T-helper 1 cell treated with Interleukin-12 subunit alpha and Interleukin-12 subunit beta and Interleukin-4 antibody, amounts not matched to agents 30 μg/mL and 1 μg/mL, for 36 hours (primary cell): ENCODE measurements around the gene ACSS1.

Experiments used
- H3K27ac Mint-ChIP-seq: one replicate; pipeline ENCODE4 v1.8.0; 2021; ENCODE audit warnings: mild to moderate bottlenecking, mixed read lengths
- H3K27me3 Mint-ChIP-seq: one replicate; pipeline ENCODE4 v1.8.0; 2021; ENCODE audit warnings: low read depth, mixed read lengths
- H3K36me3 Mint-ChIP-seq: one replicate; pipeline ENCODE4 v1.8.0; 2021; ENCODE audit warnings: low read depth, mixed read lengths
- H3K4me1 Mint-ChIP-seq: one replicate; pipeline ENCODE4 v1.8.0; 2021; ENCODE audit warnings: low read depth, mixed read lengths
- H3K4me3 Mint-ChIP-seq: one replicate; pipeline ENCODE4 v1.8.0; 2021; ENCODE audit warnings: mild to moderate bottlenecking, moderate library complexity, mixed read lengths
- H3K9me3 Mint-ChIP-seq: one replicate; pipeline ENCODE4 v1.8.0; 2021; ENCODE audit warnings: mixed read lengths

The ACSS1 gene

DNA sequence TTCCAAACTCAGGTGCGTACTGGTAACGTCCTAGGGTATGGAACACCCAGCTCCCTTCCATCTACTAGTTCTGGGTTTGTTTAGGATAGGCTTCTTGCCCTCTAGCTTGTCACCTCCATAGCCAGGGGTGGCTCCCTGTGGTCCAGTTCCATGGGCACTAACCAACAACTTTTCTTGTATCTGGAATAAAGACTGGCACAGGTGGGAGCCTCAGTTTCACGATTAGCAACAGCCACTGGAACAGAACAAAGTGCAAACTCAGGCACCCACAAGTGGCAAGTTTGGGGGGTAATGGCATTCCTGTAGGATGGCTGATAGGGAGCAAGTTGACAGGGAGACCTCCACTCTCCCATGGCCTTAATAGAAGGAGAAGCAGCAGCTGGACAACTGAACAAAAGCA, 59.8 kb downstream of the ACSS1 start:
- H3K36me3 Mint-ChIP-seq: no peaks in the 10 kb centered on the region

DNA sequence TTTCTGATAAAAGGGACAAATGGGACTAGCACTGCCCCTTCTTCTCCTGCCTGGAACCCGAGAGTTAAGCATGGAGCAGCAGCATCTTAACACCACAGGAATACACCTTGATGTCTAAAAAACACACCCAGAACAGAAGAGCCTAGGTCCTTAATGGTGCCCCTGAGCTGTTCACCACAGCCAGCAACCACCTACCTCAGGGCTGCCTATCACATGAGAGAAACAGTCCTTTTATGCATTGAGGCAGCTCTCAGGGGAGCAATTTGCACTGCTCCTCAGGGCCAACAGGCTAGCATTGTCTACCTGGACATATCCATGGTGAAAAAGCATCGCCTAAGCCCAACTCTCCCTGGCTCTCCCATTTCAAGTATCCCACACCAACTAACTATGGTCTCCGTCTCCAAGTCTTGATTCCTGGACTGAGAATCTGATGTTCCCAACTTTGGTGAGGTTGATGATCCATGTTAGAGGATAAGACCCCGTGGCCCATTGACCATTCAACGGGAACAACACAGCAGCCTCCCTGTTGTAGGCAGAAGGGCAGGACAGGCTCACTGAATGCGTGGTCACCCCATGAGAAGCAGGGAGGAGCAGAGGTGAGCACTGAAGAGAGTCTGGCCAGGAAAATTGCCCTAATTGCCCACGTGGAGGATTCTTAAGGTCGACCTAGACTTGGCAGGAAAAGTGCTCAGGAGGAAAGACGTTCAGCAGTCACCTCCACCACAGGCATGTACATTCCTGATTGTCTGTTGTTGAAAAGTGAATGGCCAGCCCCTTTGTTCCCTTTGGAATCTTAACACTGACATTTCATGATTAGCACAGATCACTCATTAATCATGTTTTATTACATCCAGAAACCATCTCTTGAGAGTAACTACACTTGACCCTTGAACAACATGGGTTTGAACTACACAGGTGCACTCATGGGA, 61.2 kb downstream of the ACSS1 start:
- Mint-ChIP-seq H3K27me3 (peaks cover 43% of the 10 kb centered on the region), H3K9me3 (no peaks in the 10 kb centered on the region), H3K36me3 (peaks cover 3% of the 10 kb centered on the region), H3K27ac (no peak overlapping the region), H3K4me1 (peaks cover 16% of the 10 kb centered on the region), H3K4me3 (no peak overlapping the region)

More for the DNA sequence above, 59.8 kb downstream of the ACSS1 start:
- Mint-ChIP-seq H3K4me1 (peaks cover 12% of the 10 kb centered on the region), H3K27ac (no peak overlapping the region), H3K9me3 (no peaks in the 10 kb centered on the region), H3K4me3 (no peak overlapping the region), H3K27me3 (peaks cover 50% of the 10 kb centered on the region)

DNA sequence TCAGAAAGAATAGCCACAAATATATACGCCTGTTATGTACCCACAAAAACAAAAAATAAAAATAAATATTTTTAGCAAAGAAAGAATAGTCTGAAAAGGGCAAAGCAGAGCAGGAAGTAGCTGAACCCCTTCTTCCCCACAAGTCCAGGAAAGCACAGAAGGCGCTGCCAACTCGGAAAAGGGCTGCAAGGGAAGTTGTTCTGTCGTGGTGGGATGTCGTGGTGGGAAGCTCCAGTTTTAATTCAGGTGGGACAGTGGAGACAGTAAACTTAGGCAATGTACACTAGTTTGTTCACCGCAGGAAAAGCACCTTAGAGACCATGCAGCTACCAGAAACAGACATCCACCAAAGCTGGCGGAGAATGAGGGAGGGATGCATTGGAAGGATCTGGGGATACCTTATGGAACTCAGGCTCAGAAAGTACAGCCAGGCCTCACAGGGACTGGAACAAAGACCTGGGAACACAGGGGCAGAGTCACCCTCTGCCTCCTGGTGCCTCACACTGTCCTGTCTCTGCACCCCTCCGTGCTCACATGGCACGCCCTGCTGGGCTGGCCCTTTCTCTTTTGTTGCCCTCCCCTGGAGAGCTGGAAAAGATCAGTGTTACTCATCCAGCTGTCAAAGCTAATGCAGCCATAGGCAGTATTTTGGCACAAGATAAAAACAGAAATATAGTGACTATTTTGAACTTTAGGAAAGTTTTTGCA, 62.0 kb downstream of the ACSS1 start:
- no peaks in the 10 kb centered on the region for H3K9me3 Mint-ChIP-seq
- H3K27me3 Mint-ChIP-seq: peaks cover 43% of the 10 kb centered on the region
- no peak overlapping the region for H3K27ac Mint-ChIP-seq
- H3K4me3 Mint-ChIP-seq: no peak overlapping the region
- H3K4me1 Mint-ChIP-seq: peaks cover 23% of the 10 kb centered on the region
- H3K36me3 Mint-ChIP-seq: peaks cover 6% of the 10 kb centered on the region

DNA sequence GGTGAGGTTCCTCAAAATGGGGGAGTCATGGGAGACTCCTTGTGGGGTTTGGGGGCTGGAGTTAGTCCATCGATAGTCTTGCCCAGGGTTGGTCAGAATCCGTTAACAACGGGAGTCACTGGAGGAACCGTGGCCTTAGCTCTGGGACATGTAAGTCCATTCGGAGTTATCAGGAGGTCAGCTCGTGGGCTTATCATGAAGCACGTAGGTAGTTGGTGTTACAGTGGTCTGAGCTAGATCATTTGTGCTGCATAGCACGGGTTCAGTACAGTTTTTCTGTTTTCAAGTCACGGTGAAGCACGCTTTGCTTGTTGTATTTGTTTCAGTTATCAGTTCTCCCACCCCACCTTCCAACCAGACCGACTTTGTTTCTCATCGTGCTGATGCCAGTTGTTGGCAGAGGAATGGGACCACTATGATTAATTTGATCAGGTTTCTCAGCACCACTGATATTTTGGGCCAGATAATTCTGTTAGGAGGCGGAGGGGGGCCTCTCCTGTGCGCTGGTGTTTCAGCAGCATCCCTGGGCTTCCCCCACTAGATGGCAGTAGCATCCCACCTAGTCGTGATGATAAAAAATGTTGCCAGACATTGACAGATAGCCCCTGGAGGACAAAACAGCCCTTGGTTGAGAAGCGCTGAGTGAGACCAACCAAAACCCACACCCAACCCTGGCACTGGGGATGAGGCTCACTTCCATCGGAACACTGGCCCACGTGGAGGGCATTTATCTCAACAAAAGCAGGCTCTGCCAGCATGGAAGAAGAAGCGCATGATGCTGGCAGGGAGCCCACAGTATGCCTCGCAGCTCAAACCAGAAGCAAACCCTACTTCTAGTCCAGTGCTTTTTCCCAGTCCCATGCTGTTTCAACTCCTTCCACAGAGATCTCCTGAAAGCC, 63.2 kb downstream of the ACSS1 start:
- Mint-ChIP-seq H3K36me3 (peaks cover 9% of the 10 kb centered on the region), H3K9me3 (no peaks in the 10 kb centered on the region), H3K27ac (no peak overlapping the region), H3K4me3 (no peak overlapping the region), H3K4me1 (peaks cover 31% of the 10 kb centered on the region), H3K27me3 (peaks cover 36% of the 10 kb centered on the region)

DNA sequence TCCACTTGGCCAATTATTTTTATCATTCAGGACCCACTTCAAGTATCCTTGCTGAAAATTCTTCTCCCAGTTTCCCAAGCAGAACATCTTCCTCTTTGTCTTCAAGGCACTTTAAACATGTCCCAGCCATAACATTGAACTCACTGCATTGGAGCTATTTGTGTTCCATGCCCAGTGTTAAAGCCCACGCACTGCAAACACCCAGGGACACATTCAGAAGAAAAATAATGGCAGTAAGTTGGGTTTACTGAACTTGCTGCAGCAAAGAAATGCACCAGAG, 63.8 kb downstream of the ACSS1 start:
- Mint-ChIP-seq H3K36me3 (peaks cover 10% of the 10 kb centered on the region), H3K9me3 (no peaks in the 10 kb centered on the region), H3K4me1 (peaks cover 34% of the 10 kb centered on the region), H3K27me3 (peaks cover 36% of the 10 kb centered on the region), H3K4me3 (peak overlapping the region; percentile 41), H3K27ac (peak overlapping the region; percentile 41)

DNA sequence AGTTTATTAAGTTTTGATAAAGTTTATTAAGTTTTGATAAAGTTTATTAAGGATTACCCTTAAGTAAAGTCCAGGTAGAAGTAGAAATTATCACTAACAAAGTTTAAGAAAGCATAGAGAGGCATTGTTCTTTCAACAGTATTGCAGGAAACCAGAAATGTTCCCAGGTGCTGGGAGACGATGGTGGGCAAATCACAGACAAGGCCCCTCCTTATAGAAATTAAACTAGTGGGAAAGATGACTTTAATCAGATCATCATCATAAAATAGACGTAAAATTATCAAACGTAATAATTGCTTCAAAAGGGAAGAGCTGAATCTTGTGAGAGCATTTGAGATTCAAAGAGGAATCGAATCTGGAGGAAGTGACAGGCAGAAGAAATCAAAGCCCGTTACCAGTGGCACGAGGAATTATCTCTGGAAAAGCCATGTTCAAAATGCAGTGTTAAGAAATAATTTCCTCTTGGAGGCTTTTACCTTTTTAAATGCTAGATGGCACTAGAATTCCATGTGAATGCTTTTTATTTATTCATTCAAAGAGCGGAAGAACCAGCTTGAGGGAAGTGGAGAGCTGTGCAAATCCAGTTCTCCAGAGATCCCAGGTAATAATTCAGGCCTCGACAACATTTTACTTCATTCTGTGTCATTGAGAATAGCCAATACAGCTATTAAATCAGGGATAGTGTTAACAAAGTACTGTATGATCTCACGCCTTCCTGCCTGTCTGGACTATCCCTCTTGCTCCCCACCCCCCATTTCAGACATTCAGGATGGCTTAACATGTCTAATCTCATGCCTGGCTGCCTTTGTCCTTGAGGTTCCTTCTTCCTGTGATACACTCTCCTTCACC, 64.4 kb downstream of the ACSS1 start:
- Mint-ChIP-seq H3K9me3 (no peaks in the 10 kb centered on the region), H3K4me3 (peak overlapping the region; percentile 95), H3K36me3 (peaks cover 14% of the 10 kb centered on the region), H3K4me1 (peaks cover 38% of the 10 kb centered on the region), H3K27ac (peak overlapping the region; percentile 94), H3K27me3 (peaks cover 30% of the 10 kb centered on the region)

DNA sequence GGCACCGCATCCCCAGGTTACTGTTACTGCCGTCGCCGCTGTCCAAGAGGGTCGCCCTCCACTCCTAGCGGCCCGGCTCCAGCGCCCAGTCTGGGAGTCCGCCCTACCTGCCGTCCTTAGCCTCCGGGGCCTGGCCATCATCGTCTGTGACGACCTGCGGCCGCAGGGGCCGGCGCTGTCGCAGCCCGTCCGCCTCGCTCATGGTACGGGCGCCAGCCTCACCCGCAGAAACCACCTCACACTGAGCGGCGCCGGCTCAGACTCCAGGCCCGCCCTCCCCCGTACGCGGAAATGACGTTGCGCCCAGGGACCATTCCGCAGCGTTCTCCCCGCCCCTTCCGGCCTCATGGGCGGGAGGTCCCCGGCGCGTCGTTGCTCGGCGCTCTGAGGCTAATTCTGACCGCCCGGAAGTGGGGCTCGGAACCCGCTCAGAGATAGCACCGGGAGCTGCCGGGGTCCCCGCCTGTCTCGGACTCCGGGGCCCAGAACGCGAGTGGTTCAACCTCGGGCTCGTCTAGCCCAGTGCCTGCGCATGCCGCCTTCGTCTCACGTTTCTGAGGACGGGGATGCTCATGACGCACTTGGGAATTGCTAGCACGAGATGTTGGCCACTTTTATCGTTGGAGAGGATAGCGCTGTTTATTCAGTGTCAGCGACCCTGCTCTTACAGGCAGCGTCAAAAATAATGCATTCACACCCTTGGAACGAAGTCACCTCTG, 65.3 kb downstream of the ACSS1 start, which contains the start of gene APMAP:
TSS of gene APMAP (minus strand) at position 265 of the 719 bp plus-strand sequence. CDS start at position 202, 63 bp downstream.
- H3K4me3 Mint-ChIP-seq: peak within 1 kb of the TSS; percentile 95
- H3K27ac Mint-ChIP-seq: peak within 1 kb of the TSS; percentile 94
- H3K36me3 Mint-ChIP-seq: peaks cover 20% of the 10 kb centered on the region
- no peaks in the 10 kb centered on the region for H3K9me3 Mint-ChIP-seq
- peaks cover 45% of the 10 kb centered on the region for H3K4me1 Mint-ChIP-seq
- H3K27me3 Mint-ChIP-seq: peaks cover 22% of the 10 kb centered on the region

DNA sequence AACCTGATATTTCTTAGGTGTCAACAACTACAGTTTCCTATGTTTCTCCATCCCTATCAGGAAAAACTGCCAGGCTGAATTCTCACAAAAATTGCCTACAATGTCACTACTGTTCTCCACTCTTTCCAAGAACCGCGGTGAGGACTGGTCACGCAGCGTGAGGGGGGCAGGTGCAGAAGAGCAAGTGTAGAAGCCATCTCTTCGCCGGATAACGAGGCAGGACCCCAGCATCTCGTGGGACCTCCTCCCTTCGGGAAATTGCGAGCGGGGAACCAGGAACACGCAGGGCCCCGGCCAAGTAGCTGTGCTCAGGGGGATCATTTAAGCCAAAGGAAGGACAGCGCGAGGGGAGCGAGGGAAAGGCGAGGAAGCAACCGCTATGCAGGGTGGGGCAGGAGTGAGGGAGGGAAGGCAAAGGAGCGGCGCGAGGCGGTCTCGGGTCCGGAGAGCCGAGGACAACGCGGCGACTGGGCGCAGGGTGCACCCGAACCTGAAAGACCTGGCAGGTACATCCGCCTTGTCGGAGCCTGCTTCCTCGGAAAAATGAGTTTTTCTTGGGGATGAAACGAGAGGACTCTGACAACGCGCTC, 65.9 kb downstream of the ACSS1 start:
- peak overlapping the region; percentile 95 for H3K4me3 Mint-ChIP-seq
- peaks cover 45% of the 10 kb centered on the region for H3K4me1 Mint-ChIP-seq
- peak overlapping the region; percentile 94 for H3K27ac Mint-ChIP-seq
- H3K9me3 Mint-ChIP-seq: no peaks in the 10 kb centered on the region
- H3K27me3 Mint-ChIP-seq: peaks cover 16% of the 10 kb centered on the region
- peaks cover 24% of the 10 kb centered on the region for H3K36me3 Mint-ChIP-seq

DNA sequence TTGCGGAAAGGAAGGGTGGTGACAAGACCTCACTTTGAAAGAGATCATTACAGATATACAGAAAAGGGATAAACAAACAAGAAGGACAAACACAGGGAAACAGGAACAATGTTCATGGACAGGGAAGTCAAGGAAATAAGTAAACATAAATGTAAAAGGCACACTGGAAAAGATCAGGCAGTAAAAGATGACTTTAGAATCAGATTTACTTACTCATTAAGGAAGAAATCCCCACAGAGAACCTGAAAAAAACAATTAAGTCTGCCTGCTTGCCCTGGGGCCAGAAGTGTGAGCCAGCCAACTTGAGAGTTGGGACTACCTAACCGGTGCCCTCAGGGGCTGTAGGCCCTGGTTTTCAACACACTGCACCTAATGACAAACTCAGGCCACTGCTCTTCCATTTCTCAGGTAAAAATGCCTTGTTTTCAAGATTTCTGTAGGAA, 67.1 kb downstream of the ACSS1 start:
- Mint-ChIP-seq H3K27me3 (peaks cover 6% of the 10 kb centered on the region), H3K4me3 (peak overlapping the region; percentile 95), H3K9me3 (no peaks in the 10 kb centered on the region), H3K4me1 (peaks cover 52% of the 10 kb centered on the region), H3K36me3 (peaks cover 24% of the 10 kb centered on the region), H3K27ac (peak overlapping the region; percentile 94)

DNA sequence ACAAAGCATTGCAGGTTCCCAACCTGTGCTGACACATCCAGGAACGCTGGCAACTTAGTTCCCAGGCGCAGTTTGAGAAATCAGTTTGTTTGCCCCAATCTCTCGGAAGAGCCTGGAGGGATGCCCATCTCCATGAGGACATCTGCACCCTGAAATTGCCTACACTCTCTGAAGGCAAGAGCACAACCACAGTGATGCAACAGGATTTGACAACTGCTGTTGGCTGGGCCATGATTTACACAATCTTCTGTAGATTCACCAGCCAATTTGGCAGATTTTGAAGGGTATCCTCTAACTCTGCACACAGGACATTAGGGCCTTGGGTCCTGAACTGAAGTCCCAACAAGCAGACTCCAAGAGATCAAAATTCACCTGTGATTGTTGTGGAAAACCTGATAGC, 68.8 kb downstream of the ACSS1 start:
- H3K27ac Mint-ChIP-seq: no peak overlapping the region
- H3K4me3 Mint-ChIP-seq: no peak overlapping the region
- H3K4me1 Mint-ChIP-seq: peaks cover 59% of the 10 kb centered on the region
- no peaks in the 10 kb centered on the region for H3K27me3 Mint-ChIP-seq
- H3K36me3 Mint-ChIP-seq: peaks cover 27% of the 10 kb centered on the region
- no peaks in the 10 kb centered on the region for H3K9me3 Mint-ChIP-seq

DNA sequence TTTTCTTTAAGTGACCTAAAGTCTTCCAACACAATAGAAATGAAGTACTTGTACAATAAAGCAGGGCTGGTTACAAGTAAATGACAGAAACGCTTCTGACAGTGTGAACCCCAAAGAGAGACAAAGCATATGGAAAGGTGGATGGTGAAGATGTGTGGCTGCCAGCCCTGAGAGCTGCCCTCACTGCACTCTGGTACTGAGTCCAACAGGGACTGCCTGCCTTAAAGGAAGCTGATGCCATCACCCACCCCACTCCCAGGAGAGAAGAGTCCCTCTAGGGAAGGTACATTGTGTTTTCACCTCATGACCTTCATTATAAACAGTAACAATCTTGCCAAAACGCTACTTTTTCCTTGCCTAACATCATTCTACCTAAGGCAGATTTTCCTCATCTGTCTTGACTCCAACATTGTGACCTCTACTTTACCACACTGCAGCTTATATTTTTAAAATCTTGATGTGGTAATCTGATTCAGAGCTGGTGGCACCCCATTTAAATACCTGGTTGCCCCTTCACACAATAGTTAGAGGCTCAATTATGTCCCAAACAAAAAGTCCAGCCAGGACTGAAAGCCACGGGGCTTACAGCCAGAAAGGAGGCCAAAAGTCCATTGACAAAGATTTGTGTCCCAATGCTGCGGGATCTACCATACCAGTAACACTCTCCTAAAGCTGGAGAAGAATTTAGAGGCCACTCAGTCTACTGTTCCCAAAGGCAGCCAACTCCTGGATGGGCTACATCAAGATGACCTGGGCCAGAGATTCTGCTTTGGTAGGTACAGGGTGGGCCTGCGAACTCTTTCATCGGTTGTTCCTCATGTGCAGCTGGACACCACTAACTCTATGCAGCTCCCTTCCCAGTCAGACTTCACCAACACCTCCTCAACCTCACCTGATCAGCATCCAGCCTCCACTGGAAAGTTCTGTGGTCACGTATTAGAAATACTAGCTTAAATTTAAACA, 69.8 kb downstream of the ACSS1 start:
- peaks cover 34% of the 10 kb centered on the region for H3K36me3 Mint-ChIP-seq

DNA sequence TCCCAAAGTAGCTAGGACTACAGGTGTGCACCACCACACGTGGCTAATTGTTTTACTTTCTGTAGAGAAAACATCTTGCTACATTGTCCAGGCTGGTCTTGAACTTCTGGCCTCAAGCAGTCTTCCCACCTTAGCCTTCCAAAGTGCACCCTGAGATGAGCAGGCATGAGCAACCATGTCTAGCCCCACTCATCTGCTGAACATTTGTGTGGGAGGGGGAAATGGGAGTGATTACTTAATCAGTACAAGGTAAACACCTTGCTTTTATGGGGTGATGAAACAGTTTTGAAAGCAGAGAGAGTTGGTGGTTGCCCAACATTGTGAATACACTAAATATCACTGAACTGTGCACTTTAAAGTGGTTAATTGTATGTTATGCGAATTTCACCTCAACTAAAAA, 70.7 kb downstream of the ACSS1 start:
- H3K4me1 Mint-ChIP-seq: peaks cover 57% of the 10 kb centered on the region

More for the DNA sequence above, 69.8 kb downstream of the ACSS1 start:
- Mint-ChIP-seq H3K4me3 (no peak overlapping the region), H3K27ac (no peak overlapping the region), H3K27me3 (no peaks in the 10 kb centered on the region), H3K4me1 (peaks cover 55% of the 10 kb centered on the region), H3K9me3 (no peaks in the 10 kb centered on the region)

More for the DNA sequence above, 70.7 kb downstream of the ACSS1 start:
- no peaks in the 10 kb centered on the region for H3K27me3 Mint-ChIP-seq
- H3K36me3 Mint-ChIP-seq: peaks cover 42% of the 10 kb centered on the region
- H3K4me3 Mint-ChIP-seq: no peak overlapping the region
- no peaks in the 10 kb centered on the region for H3K9me3 Mint-ChIP-seq
- H3K27ac Mint-ChIP-seq: no peak overlapping the region
